Osteoblast (primary cell): ENCODE measurements around the gene MAPKAPK3. TPM values are rescaled to one million over a fixed set of nuclear protein-coding genes. Genes with fewer than 3 reads are reported as not detected.

ENCODE experiments used
- DNase-seq: peaks from one replicate; pipeline ENCODE4 v3.0.0; 2011; ENCODE audit warnings: low spot score, mixed read lengths; ENCODE audit not compliant: insufficient read length; ENCODE audit errors: missing footprints
- H2AFZ ChIP-seq: 2 replicates; pipeline ENCODE4 v1.6.0; 2011; ENCODE audit warnings: mild to moderate bottlenecking, low read length
- H3K27ac ChIP-seq: 2 replicates; pipeline ENCODE4 v1.5.1; 2011; ENCODE audit warnings: mild to moderate bottlenecking, low read depth, low read length, moderate library complexity
- H3K27me3 ChIP-seq: 2 replicates; pipeline ENCODE4 v1.6.0; 2012; ENCODE audit warnings: mild to moderate bottlenecking, control low read depth, inconsistent platforms, low read length, moderate library complexity; ENCODE audit not compliant: insufficient read depth
- H3K36me3 ChIP-seq: 2 replicates; pipeline ENCODE4 v1.5.1; 2011; ENCODE audit warnings: mild to moderate bottlenecking, low read length, control low read depth, moderate library complexity; ENCODE audit not compliant: insufficient read depth
- H3K4me1 ChIP-seq: 2 replicates; pipeline ENCODE4 v1.5.1; 2011; ENCODE audit warnings: mild to moderate bottlenecking, low read length, control low read depth, moderate library complexity; ENCODE audit not compliant: insufficient read depth
- H3K4me2 ChIP-seq: 2 replicates; pipeline ENCODE4 v1.6.0; 2011; ENCODE audit warnings: mild to moderate bottlenecking, low read length; ENCODE audit not compliant: insufficient read depth
- H3K4me3 ChIP-seq: fragments of 200-600 bp; sonication (generic); 3 replicates; pipeline ENCODE4 v1.5.1; 2012; ENCODE audit warnings: mild to moderate bottlenecking, low read length, inconsistent platforms; ENCODE audit not compliant: insufficient read depth
- H3K79me2 ChIP-seq: 2 replicates; pipeline ENCODE4 v1.6.0; 2012; ENCODE audit warnings: mild to moderate bottlenecking, low read length, control low read depth, inconsistent platforms; ENCODE audit not compliant: insufficient read depth
- H3K9me3 ChIP-seq: 2 replicates; pipeline ENCODE4 v1.5.1; 2011; ENCODE audit warnings: low read depth, low read length, control low read depth
- H4K20me1 ChIP-seq: 2 replicates; pipeline ENCODE4 v1.6.0; 2012; ENCODE audit warnings: mild to moderate bottlenecking, low read length, control low read depth; ENCODE audit not compliant: insufficient read depth
- total RNA-seq: library from RNA; depleted of rRNA; stranded (reverse); fragments of >200 nt; gene quantifications from 2 replicates; pipeline ENCODE4 v1.2.3, GENCODE V29; 2012
- TF ChIP-seq, protein P1 (sequence below): IDR thresholded peaks from 2 replicates; pipeline ENCODE4 v1.5.1; 2011; ENCODE audit warnings: mild to moderate bottlenecking, low read depth, low read length, moderate library complexity; ENCODE audit errors: extremely low read depth

Gene MAPKAPK3
- total RNA-seq, 1 donor: 56.5 TPM

DNA sequence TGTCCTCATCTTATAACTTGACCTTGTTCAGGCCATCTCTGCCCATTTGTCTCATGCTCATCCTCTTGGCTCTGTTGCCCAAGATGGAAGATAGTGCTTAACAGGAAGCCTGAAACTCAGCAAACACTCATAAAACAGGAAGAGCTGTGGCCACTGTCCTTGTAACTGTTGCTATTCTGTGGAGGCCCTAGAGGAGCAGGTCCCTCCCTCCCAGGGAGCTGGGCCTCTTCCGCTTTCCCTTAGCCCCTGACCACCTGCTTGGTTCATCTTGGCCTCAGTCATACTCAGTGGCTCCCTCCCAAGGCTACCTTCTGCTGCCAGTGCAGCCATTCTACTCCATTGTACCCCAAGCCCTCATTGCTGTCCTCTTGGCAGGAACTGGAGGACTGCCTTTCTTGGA, 3.5 kb downstream of the MAPKAPK3 start:
- H3K79me2 ChIP-seq: peaks cover 64% of the 10 kb centered on the region
- peaks cover 2% of the 10 kb centered on the region for H3K36me3 ChIP-seq
- H3K4me1 ChIP-seq: peaks cover 37% of the 10 kb centered on the region
- H3K4me2 ChIP-seq: no peak overlapping the region
- no peak overlapping the region for H2AFZ ChIP-seq
- no peak for DNase-seq
- no peak overlapping the region for H3K27ac ChIP-seq
- H3K27me3 ChIP-seq: no peaks in the 10 kb centered on the region
- no peak overlapping the region for H3K4me3 ChIP-seq
- TF ChIP-seq, protein P1, sequence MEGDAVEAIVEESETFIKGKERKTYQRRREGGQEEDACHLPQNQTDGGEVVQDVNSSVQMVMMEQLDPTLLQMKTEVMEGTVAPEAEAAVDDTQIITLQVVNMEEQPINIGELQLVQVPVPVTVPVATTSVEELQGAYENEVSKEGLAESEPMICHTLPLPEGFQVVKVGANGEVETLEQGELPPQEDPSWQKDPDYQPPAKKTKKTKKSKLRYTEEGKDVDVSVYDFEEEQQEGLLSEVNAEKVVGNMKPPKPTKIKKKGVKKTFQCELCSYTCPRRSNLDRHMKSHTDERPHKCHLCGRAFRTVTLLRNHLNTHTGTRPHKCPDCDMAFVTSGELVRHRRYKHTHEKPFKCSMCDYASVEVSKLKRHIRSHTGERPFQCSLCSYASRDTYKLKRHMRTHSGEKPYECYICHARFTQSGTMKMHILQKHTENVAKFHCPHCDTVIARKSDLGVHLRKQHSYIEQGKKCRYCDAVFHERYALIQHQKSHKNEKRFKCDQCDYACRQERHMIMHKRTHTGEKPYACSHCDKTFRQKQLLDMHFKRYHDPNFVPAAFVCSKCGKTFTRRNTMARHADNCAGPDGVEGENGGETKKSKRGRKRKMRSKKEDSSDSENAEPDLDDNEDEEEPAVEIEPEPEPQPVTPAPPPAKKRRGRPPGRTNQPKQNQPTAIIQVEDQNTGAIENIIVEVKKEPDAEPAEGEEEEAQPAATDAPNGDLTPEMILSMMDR: no peak
- no peaks in the 10 kb centered on the region for H4K20me1 ChIP-seq
- no peaks in the 10 kb centered on the region for H3K9me3 ChIP-seq

DNA sequence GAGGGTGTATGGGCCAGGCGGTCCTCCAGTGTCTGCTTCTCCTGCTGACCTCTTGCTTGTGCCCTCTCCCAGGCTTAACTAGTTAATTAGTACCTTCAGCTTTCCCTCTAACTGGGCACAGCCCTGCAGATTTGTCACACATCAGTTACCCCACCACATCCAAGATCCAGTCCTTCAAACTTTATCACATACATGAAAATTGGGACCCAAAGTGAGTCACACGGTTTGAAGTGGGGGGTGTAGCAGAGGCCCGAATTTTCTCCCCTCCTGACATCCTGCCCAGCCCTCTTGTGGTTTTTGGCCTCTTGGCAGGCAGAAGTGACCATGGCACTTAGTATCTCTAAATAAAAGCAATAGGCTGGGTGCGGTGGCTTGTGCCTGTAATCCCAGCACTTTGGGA, 3.9 kb downstream of the MAPKAPK3 start:
- TF ChIP-seq, protein P1: no peak
- H3K79me2 ChIP-seq: peaks cover 68% of the 10 kb centered on the region
- no peak for DNase-seq

DNA sequence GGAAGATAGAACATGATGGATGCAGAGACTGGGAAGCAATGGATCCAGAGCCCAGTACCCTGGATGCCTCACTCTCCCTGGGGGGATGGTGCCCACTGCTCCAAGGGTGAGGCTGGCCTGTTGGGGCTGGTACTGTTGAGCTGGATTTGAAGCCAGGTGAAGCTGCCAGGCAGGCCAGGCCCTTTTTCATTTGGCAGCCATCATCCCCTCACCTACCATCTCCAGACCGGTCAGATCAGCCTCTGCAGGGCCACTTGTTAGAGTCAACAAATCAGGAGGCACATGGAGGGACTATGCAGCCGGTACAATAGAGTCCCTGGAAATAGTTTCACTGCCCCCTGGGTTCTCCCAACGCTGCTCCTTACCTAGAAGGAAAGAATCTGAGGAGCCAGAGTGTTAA, 5.9 kb downstream of the MAPKAPK3 start:
- peaks cover 79% of the 10 kb centered on the region for H3K79me2 ChIP-seq

More for the DNA sequence above, 3.9 kb downstream of the MAPKAPK3 start:
- H3K27me3 ChIP-seq: no peaks in the 10 kb centered on the region
- no peaks in the 10 kb centered on the region for H3K9me3 ChIP-seq
- no peaks in the 10 kb centered on the region for H4K20me1 ChIP-seq
- no peak overlapping the region for H3K4me2 ChIP-seq
- peaks cover 2% of the 10 kb centered on the region for H3K36me3 ChIP-seq
- H3K4me3 ChIP-seq: no peak overlapping the region
- no peak overlapping the region for H3K27ac ChIP-seq
- H3K4me1 ChIP-seq: peaks cover 37% of the 10 kb centered on the region
- no peak overlapping the region for H2AFZ ChIP-seq

DNA sequence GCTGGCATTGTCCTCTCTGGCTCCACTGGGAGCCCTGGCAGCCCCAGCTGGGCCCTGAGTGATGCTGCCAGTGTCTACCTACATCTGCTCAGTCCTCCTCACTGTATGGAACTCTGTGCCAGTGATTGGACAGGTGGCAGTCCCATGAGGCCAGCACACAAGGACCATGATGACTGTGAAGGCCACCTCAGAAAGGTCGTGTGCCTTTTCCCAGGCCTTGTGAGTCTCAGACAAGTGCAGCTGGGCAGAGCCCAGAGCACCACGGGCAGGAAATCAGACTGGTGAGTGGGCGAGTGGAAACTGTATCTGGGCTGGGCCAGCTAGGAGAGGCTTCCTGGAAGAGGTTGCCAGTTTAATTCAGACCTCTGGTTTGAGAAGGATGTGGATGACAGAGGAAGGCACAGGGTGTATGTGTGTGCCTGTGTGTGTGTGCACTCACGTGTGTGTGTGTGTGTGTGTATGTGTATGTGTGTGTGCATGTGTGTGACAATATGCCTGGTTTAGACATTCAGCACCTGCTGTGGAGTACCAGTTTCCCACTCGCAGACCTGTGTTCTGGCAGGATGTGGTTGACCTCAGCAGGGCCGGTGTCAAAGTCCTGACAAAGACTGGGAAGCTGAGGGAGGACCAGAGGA, 7.0 kb downstream of the MAPKAPK3 start:
- peaks cover 9% of the 10 kb centered on the region for H4K20me1 ChIP-seq
- no peaks in the 10 kb centered on the region for H3K27me3 ChIP-seq
- no peak overlapping the region for H3K4me3 ChIP-seq
- H3K79me2 ChIP-seq: peaks cover 81% of the 10 kb centered on the region
- H3K27ac ChIP-seq: peak overlapping the region; percentile 36
- peak; percentile 88 for DNase-seq
- peaks cover 32% of the 10 kb centered on the region for H3K4me1 ChIP-seq
- no peaks in the 10 kb centered on the region for H3K9me3 ChIP-seq
- peaks cover 2% of the 10 kb centered on the region for H3K36me3 ChIP-seq
- TF ChIP-seq, protein P1: no peak
- peak overlapping the region; percentile 12 for H2AFZ ChIP-seq
- H3K4me2 ChIP-seq: peak overlapping the region; percentile 58

More for the DNA sequence above, 5.9 kb downstream of the MAPKAPK3 start:
- Histone ChIP-seq H3K4me2 (no peak overlapping the region), H3K9me3 (no peaks in the 10 kb centered on the region), H3K4me3 (no peak overlapping the region), H3K36me3 (peaks cover 2% of the 10 kb centered on the region), H4K20me1 (peaks cover 6% of the 10 kb centered on the region), H3K4me1 (peaks cover 31% of the 10 kb centered on the region), H2AFZ (no peak overlapping the region), H3K27ac (no peak overlapping the region), H3K27me3 (no peaks in the 10 kb centered on the region)
- DNase-seq: no peak
- TF ChIP-seq, protein P1: no peak
